ENCODE data around the gene OR4C3. TPM values are rescaled to one million over a fixed set of nuclear protein-coding genes. Genes with fewer than 3 reads are reported as not detected.

OR4C3 gene
- not detected in 2 replicates for total RNA-seq (ENCODE audit: low replicate concordance)

GRCh38 chr11:48324620-48325019 is at the start of gene OR4C3:
OR4C3 (plus strand) TSS chr11:48324920; CDS start chr11:48325022, 102 bp downstream.

GRCh38 chr11:48305923-48306322 is 18.8 kb upstream of the OR4C3 start, which contains the start of gene OR4S1:
OR4S1 (plus strand) TSS chr11:48306223; CDS start chr11:48306223, 0 bp downstream.

GRCh38 chr11:48366365-48366764 is 41.6 kb downstream of the OR4C3 start, which contains the start of gene OR4C5:
OR4C5 (minus strand) TSS chr11:48366465; CDS start chr11:48366465, 0 bp downstream.

Other genes starting within 250 kb of the OR4C3 start
- gene OR4B1, start 108.1 kb upstream of the OR4C3 start, total RNA-seq (ENCODE audit: low replicate concordance), result not detected in 2 replicates
- gene OR4X2, start 79.8 kb upstream of the OR4C3 start, total RNA-seq (ENCODE audit: low replicate concordance), result not detected in 2 replicates
- gene OR4X1, start 61.1 kb upstream of the OR4C3 start, total RNA-seq (ENCODE audit: low replicate concordance), result not detected in 2 replicates
- not detected in 2 replicates for gene OR4S1, start 18.7 kb upstream of the OR4C3 start, total RNA-seq (ENCODE audit: low replicate concordance)
- gene OR4C5, start 41.5 kb downstream of the OR4C3 start, total RNA-seq (ENCODE audit: low replicate concordance), result not detected in 2 replicates
- not detected in 2 replicates for gene OR4A47, start 163.9 kb downstream of the OR4C3 start, total RNA-seq (ENCODE audit: low replicate concordance)